ENCODE data around the gene PLEKHA5. TPM values are rescaled to one million over a fixed set of nuclear protein-coding genes. Genes with fewer than 3 reads are reported as not detected.
A peak's percentile ranks its signal among the peaks of the same experiment; 100 is the strongest.

The PLEKHA5 gene
- polyA plus RNA-seq, 1 of the 3 experiments (the other 2 are of a cell fraction), result 7.1 TPM

GRCh38 chr12:19351346-19351745, 221.8 kb downstream of the PLEKHA5 start (continued):
- TF ChIP-seq RCOR1 (IDR thresholded peaks at IDR 0.05; ENCODE audit: low read length) (no peak), RFX5 (IDR thresholded peaks at IDR 0.05; ENCODE audit: low read length) (no peak), USF1 (IDR thresholded peaks at IDR 0.05; ENCODE audit: borderline replicate concordance, low read depth) (no peak), ZBTB33 (IDR thresholded peaks at IDR 0.05; ENCODE audit: borderline replicate concordance, low read depth) (no peak), TEAD4 (IDR thresholded peaks at IDR 0.05; ENCODE audit: borderline replicate concordance, insufficient read depth) (no peak), FOSL2 (IDR thresholded peaks at IDR 0.05; ENCODE audit: borderline replicate concordance, low read depth) (no peak)

- TF ChIP-seq FOXM1 (IDR thresholded peaks at IDR 0.05; ENCODE audit: low read depth) (no peak), RCOR1 (IDR thresholded peaks at IDR 0.05; ENCODE audit: low read length) (no peak), CHD2 (IDR thresholded peaks at IDR 0.05; ENCODE audit: low read length, partially characterized antibody) (no peak), FOXJ3 (CRISPR knock-in tag; IDR thresholded peaks at IDR 0.05) (no peak), TAF1 (IDR thresholded peaks at IDR 0.05; ENCODE audit: borderline replicate concordance, low read depth, low read length) (no peak), MEF2A (IDR thresholded peaks at IDR 0.05; ENCODE audit: borderline replicate concordance, low read depth) (no peak), MXI1 (IDR thresholded peaks at IDR 0.05; ENCODE audit: low read depth, low read length) (no peak), NFIC (IDR thresholded peaks at IDR 0.05; ENCODE audit: borderline replicate concordance) (no peak), YY1 (IDR thresholded peaks at IDR 0.05; ENCODE audit: low read depth) (no peak), GATA2 (CRISPR knock-in tag; IDR thresholded peaks at IDR 0.05) (no peak), RFX5 (IDR thresholded peaks at IDR 0.05; ENCODE audit: low read length) (no peak), TCF12 (IDR thresholded peaks at IDR 0.05) (no peak), RXRA (IDR thresholded peaks at IDR 0.05; ENCODE audit: borderline replicate concordance, low read depth) (no peak), FOSL2 (IDR thresholded peaks at IDR 0.05; ENCODE audit: borderline replicate concordance, low read depth) (no peak)
- peak overlapping the region in 1 of 2 experiments; percentile 12; a peak in 1 of 4 replicates for H3K27ac ChIP-seq (ENCODE audit: low read depth in 2 of 2, low read length in 1 of 2)
- no peaks in the 10 kb centered on the region for H4K20me1 ChIP-seq (ENCODE audit: insufficient read depth)
- peaks cover 17% of the 10 kb centered on the region for H3F3A ChIP-seq (replicated peaks; ENCODE audit: insufficient read depth)
- no peaks in the 10 kb centered on the region for H3K4me1 ChIP-seq (ENCODE audit: control insufficient read depth in 1 of 2, insufficient read depth in 2 of 2, low read depth in 1 of 2, low read length in 1 of 2)
- no peaks in the 10 kb centered on the region for H3K79me2 ChIP-seq (ENCODE audit: insufficient read depth)
- no peak overlapping the region for H3K9ac ChIP-seq
- no peaks in the 10 kb centered on the region for H3K9me3 ChIP-seq
- no peaks in the 10 kb centered on the region for H3K9me2 ChIP-seq
- ChIA-PET POLR2A (no interaction called here), CTCF (no interaction called here)
- H3K4me2 ChIP-seq, result no peak overlapping the region
- DNase-seq, result no peak
- no peaks in the 10 kb centered on the region for H3K27me3 ChIP-seq (ENCODE audit: insufficient read depth)
- 81% methylated on average over 6 of the region's 6 CpGs for WGBS (ENCODE audit: low lambda C conversion rate)
- H3K4me3 ChIP-seq (ENCODE audit: low read depth in 2 of 2, low read length in 1 of 2), result no peak overlapping the region
- peaks cover 3 to 30% of the 10 kb centered on the region in 2 experiments for H3K36me3 ChIP-seq (replicated peaks in 1 of 2; ENCODE audit: control insufficient read depth in 1 of 2, insufficient read depth in 2 of 2, low read length in 1 of 2)
- no peak overlapping the region for H2AFZ ChIP-seq (ENCODE audit: low read depth)
Observed at GRCh38 chr12:19369691-19370148, 240.2 kb downstream of the PLEKHA5 start.
